Esophagus muscularis mucosa (tissue), 4 donors: ENCODE results near the gene TBCC. TPM values are rescaled to one million over a fixed set of nuclear protein-coding genes. Genes with fewer than 3 reads are reported as not detected.

Experiments
- DNase-seq: peaks from one replicate; pipeline ENCODE4 v3.0.0-alpha.2; 2017; ENCODE audit errors: extremely low spot score
- H3K27ac ChIP-seq, 4 donors: fragments of 200-600 bp; sonication (generic); replicated peaks in 1 of 4; 1 replicate in 3 of 4; 2 replicates in 1 of 4; pipeline ENCODE4 v1.5.1; 2016 to 2019; ENCODE audit warnings: mild to moderate bottlenecking in 1 of 4
- H3K27me3 ChIP-seq, 4 donors: fragments of 200-600 bp; sonication (generic); one replicate each; pipeline versions ENCODE4 v1.5.1 to v1.6.0; 2016 to 2019
- H3K36me3 ChIP-seq, 4 donors: fragments of 200-600 bp; sonication (generic); one replicate each; pipeline ENCODE4 v1.5.1; 2016 to 2019
- H3K4me1 ChIP-seq, 4 donors: fragments of 200-600 bp; sonication (generic); one replicate each; pipeline ENCODE4 v1.5.1; 2016 to 2019
- H3K4me3 ChIP-seq, 4 donors: fragments of 200-600 bp; sonication (generic); 1 replicate in 2 of 4; 2 replicates in 2 of 4; pipeline ENCODE4 v1.5.1; 2016 to 2019; ENCODE audit warnings: mild to moderate bottlenecking in 4 of 4, moderate library complexity in 1 of 4
- H3K9me3 ChIP-seq, 4 donors: fragments of 200-600 bp; sonication (generic); 1 replicate in 3 of 4; 2 replicates in 1 of 4; pipeline ENCODE4 v1.5.1; 2016 to 2019
- EP300 ChIP-seq: sonication (generic); formaldehyde crosslinking; IDR thresholded peaks from one replicate; pipeline ENCODE4 v1.6.1; 2017; ENCODE audit warnings: antibody characterized with exemption
- POLR2A ChIP-seq: fragments of 450-650 bp; IDR thresholded peaks from one replicate; pipeline ENCODE4 v1.6.1; 2017; ENCODE audit warnings: antibody characterized with exemption, moderate library complexity, mild to moderate bottlenecking, low read depth
- POLR2AphosphoS5 ChIP-seq, 2 donors: sonication (generic); formaldehyde crosslinking; IDR thresholded peaks; one replicate each; pipeline ENCODE4 v1.6.1; 2017; ENCODE audit warnings: antibody characterized with exemption in 2 of 2
- WGBS: methylation state at CpG from one replicate; pipeline ENCODE4 v1.1.5; 2018; 5-methylcytosine and 5-hydroxymethylcytosine counted together
- intact Hi-C: fragments of 100-400 bp; cut with DNase I; formaldehyde crosslinking; loops from one replicate; pipeline ENCODE4 v1.15.1; 2023
- total RNA-seq, 4 donors: library from RNA; depleted of rRNA; stranded (reverse); fragments of >200 nt; gene quantifications; one replicate each; pipeline versions ENCODE4 v1.1.0 to v1.2.1, GENCODE V29; 2016
- TF ChIP-seq, protein P1 (sequence below), 3 experiments: fragments of 200-600 bp in 2 of 3; fragments of 450-650 bp in 1 of 3; sonication (generic) in 2 of 3; IDR thresholded peaks; one replicate each; pipeline ENCODE4 v1.5.1; 2017 to 2019; ENCODE audit warnings: antibody characterized with exemption in 3 of 3, mild to moderate bottlenecking in 2 of 3, moderate library complexity in 1 of 3

TBCC gene
- total RNA-seq, 4 donors from 2014 or later = 33.2 to 41.9 (median 38.5) TPM

DNA sequence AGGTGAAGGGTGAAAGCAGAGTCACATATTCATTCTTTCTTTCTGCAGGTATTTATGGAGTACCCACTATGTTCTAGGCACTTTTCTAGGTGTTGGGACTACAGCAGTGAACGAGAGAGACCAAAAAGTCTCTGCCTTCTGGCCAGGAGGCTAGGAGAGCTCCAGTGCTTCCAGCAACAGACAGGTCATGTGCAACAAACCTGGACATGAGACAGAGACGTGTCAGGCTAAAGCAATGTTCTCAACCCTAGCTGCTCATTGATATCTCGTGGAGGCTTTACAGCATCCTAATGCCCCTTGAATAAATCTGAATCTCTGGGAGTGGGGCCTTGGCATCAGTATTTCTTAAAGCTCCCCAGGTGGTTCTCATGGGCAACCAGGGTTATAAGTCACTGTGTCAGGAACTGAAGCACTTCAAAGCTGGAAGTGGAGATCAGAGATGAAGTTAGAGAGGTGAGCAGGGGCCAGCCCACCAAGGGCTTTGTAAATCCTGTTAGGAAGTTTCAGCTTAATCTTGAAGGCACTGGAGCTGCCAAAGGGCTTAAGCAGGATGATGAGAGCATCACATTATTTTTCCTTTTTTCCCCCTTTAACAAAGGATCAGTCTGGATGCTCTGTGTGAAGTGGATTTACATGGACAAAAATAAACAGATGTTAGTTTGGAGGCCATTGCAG, 13.0 kb upstream of the TBCC start:
- no peak overlapping the region for H3K4me3 ChIP-seq
- no peaks in the 10 kb centered on the region for H3K27me3 ChIP-seq
- H3K4me1 ChIP-seq = no peaks in the 10 kb centered on the region
- DNase-seq = no peak
- H3K9me3 ChIP-seq = no peaks in the 10 kb centered on the region
- intact Hi-C loops = no loop called here
- H3K36me3 ChIP-seq = peaks cover 0 to 33% (median 16%) of the 10 kb centered on the region in 4 donors
- TF ChIP-seq, protein P1, sequence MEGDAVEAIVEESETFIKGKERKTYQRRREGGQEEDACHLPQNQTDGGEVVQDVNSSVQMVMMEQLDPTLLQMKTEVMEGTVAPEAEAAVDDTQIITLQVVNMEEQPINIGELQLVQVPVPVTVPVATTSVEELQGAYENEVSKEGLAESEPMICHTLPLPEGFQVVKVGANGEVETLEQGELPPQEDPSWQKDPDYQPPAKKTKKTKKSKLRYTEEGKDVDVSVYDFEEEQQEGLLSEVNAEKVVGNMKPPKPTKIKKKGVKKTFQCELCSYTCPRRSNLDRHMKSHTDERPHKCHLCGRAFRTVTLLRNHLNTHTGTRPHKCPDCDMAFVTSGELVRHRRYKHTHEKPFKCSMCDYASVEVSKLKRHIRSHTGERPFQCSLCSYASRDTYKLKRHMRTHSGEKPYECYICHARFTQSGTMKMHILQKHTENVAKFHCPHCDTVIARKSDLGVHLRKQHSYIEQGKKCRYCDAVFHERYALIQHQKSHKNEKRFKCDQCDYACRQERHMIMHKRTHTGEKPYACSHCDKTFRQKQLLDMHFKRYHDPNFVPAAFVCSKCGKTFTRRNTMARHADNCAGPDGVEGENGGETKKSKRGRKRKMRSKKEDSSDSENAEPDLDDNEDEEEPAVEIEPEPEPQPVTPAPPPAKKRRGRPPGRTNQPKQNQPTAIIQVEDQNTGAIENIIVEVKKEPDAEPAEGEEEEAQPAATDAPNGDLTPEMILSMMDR (IDR thresholded peaks at IDR 0.05) = no peak
- no peak for TF ChIP-seq POLR2AphosphoS5 (IDR thresholded peaks at IDR 0.05)
- 100% methylated on average over 3 of the region's 3 CpGs for WGBS
- no peak overlapping the region for H3K27ac ChIP-seq

GRCh38 chr6:42756722-42757121, 10.8 kb upstream of the TBCC start:
- DNase-seq = no peak
- 93% methylated on average over 7 of the region's 7 CpGs for WGBS

DNA sequence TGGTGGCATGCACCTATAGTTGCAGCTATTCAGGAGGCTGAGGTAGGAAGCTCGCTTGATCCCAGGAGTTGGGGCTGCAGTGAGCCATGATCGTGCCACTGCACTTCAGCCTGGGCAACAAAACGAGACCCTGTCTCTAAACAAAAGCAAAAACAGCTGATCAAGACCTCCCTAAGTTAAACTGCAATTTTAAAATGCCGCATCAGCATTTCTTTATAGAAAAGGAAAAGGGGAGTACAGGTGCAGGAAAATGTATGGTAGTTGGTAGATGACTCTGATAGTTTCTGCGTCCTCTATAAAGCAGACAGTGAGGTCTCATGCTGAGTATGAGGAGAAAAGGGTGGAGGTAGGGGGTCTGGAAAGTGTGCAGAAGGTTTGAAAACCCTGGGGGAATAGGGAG, 8.9 kb upstream of the TBCC start:
- no peak for TF ChIP-seq POLR2AphosphoS5 (IDR thresholded peaks at IDR 0.05)
- TF ChIP-seq, protein P1 (IDR thresholded peaks at IDR 0.05) = no peak
- no peak overlapping the region for H3K27ac ChIP-seq
- H3K4me1 ChIP-seq = peaks cover 0 to 17% (median 0%) of the 10 kb centered on the region in 4 donors
- no peaks in the 10 kb centered on the region for H3K27me3 ChIP-seq
- no peak for DNase-seq
- no peaks in the 10 kb centered on the region for H3K9me3 ChIP-seq
- intact Hi-C loops = no loop called here
- H3K36me3 ChIP-seq = peaks cover 0 to 18% (median 12%) of the 10 kb centered on the region in 4 donors
- 95% methylated on average over 5 of the region's 5 CpGs for WGBS
- H3K4me3 ChIP-seq = no peak overlapping the region

More at GRCh38 chr6:42756722-42757121, 10.8 kb upstream of the TBCC start:
- TF ChIP-seq, protein P1 (IDR thresholded peaks at IDR 0.05) = no peak
- TF ChIP-seq POLR2AphosphoS5 (IDR thresholded peaks at IDR 0.05) = no peak
- no peak for TF ChIP-seq EP300
- no peak for TF ChIP-seq POLR2A
- H3K36me3 ChIP-seq = peaks cover 0 to 33% (median 16%) of the 10 kb centered on the region in 4 donors
- intact Hi-C loops = no loop called here
- H3K27me3 ChIP-seq = no peaks in the 10 kb centered on the region
- H3K27ac ChIP-seq = no peak overlapping the region
- peaks cover 0 to 7% (median 0%) of the 10 kb centered on the region in 4 donors for H3K4me1 ChIP-seq
- no peak overlapping the region for H3K4me3 ChIP-seq
- H3K9me3 ChIP-seq = no peaks in the 10 kb centered on the region

DNA sequence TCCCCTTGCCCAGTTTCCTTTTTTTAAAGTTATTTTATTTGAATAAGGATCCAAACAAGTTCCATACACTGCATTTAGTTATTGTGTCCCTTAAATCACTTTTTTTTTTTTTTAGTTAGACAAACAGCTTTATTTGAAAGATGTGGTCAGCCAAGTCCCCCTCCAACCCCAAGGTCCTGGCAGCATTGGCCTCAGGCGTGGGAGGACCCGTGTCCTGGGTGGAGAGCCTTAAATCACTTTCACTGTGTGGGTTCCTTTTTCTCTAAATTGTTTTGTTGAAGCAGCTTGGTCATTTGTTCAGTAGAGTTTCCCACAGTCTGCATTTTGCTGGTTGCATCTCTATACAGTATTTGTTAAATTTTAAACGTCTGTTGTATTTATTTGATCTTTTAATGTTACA, 5.2 kb upstream of the TBCC start:
- Histone ChIP-seq H3K27ac (no peak overlapping the region), H3K4me1 (peaks cover 10 to 34% (median 16%) of the 10 kb centered on the region in 4 donors), H3K4me3 (no peak overlapping the region), H3K27me3 (no peaks in the 10 kb centered on the region), H3K36me3 (no peaks in the 10 kb centered on the region), H3K9me3 (no peaks in the 10 kb centered on the region)
- intact Hi-C loops = no loop called here
- 63% methylated on average over 3 of the region's 3 CpGs for WGBS
- no peak for DNase-seq
- TF ChIP-seq POLR2AphosphoS5 (IDR thresholded peaks at IDR 0.05) (no peak), POLR2A (no peak), EP300 (no peak)
- TF ChIP-seq, protein P1 (IDR thresholded peaks at IDR 0.05) = no peak
